ENCODE results near the gene TBC1D7.

DNA sequence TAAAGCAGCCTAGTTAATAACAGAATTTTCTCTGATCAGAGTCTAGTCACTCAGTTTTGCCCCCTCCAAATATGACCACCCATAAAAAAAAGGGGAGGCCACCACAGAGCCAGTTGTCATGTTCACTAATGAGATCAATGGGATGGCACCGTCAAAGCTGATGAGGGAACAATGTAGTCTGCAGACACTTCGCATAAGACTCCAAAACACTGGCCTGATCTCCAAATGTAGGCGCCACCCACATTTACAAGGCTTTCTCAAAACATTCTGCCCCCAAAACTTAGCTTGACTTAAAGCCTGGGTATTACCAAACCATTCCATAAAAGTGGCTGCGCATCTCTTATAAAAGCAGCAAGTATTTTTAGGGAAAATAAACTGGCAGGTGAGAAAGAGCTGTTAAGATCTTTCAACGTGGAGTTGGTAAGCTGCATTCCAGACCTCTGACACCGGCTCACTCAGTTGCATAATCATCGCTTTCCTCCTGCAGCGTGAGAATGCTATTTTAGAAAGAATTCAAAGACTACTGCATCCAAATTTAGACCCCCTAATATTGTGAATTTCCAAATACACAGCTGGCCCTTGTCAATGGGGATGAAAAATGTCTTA is 59.3 kb downstream of the TBC1D7 start:
- no peak for TF ChIP-seq CTCF (conservative IDR thresholded peaks at IDR 0.05 in 1 of 2, IDR thresholded peaks at IDR 0.05 in 1 of 2; ENCODE audit: extremely low read depth in 1 of 2, insufficient read depth in 1 of 2, low read depth in 1 of 2, low read length in 2 of 2)
- no peak for TF ChIP-seq EZH2 (IDR thresholded peaks at IDR 0.05; ENCODE audit: borderline replicate concordance, low read length)
